Measurements from ENCODE around the gene EPAS1. TPM values are rescaled to one million over a fixed set of nuclear protein-coding genes. Genes with fewer than 3 reads are reported as not detected.

Gene EPAS1
- total and polyA plus RNA-seq, 12 donors = 25.2 to 307 (median 175) TPM

DNA sequence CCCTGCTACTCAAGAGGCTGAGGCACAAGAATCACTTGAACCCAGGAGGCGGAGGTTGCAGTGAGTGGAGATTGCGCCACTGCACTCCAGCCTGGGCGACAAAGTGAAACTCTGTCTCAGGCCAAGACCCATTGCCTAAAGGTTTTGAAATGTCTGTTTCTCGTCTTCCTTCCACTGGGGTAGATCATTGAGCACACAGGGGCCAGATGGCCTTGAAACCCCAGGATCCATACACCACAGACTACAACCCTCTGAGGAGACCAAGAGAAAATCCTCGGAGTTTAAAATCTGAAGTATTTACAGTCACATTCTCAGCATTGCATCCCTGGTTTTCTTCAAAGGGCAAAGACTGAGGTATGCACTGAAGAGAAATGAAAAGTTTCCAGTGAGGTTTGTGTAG is 7.1 kb upstream of the EPAS1 start:
- H3K27me3 ChIP-seq = no peaks in the 10 kb centered on the region
- H3K36me3 ChIP-seq (replicated peaks in 1 of 2) = no peaks in the 10 kb centered on the region
- no peak overlapping the region for H3K4me3 ChIP-seq
- no peak for DNase-seq
- 78 to 97% (median 87%) methylated on average over 5 of the region's 5 CpGs for WGBS, 4 donors
- H3K9me3 ChIP-seq (replicated peaks in 1 of 3) = no peaks in the 10 kb centered on the region
- H3K4me1 ChIP-seq (replicated peaks in 1 of 2) = no peaks in the 10 kb centered on the region
- H3K27ac ChIP-seq = no peak overlapping the region
- intact Hi-C loops (cut with DNase I) = loop anchor here in 1 of 2 donors (10.0 kb wide), 1 partner anchor 225 kb away; no protein-coding TSS in a partner anchor
- no peak for TF ChIP-seq POLR2A (IDR thresholded peaks at IDR 0.05)
- TF ChIP-seq, protein P1, sequence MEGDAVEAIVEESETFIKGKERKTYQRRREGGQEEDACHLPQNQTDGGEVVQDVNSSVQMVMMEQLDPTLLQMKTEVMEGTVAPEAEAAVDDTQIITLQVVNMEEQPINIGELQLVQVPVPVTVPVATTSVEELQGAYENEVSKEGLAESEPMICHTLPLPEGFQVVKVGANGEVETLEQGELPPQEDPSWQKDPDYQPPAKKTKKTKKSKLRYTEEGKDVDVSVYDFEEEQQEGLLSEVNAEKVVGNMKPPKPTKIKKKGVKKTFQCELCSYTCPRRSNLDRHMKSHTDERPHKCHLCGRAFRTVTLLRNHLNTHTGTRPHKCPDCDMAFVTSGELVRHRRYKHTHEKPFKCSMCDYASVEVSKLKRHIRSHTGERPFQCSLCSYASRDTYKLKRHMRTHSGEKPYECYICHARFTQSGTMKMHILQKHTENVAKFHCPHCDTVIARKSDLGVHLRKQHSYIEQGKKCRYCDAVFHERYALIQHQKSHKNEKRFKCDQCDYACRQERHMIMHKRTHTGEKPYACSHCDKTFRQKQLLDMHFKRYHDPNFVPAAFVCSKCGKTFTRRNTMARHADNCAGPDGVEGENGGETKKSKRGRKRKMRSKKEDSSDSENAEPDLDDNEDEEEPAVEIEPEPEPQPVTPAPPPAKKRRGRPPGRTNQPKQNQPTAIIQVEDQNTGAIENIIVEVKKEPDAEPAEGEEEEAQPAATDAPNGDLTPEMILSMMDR (IDR thresholded peaks at IDR 0.05) = no peak

DNA sequence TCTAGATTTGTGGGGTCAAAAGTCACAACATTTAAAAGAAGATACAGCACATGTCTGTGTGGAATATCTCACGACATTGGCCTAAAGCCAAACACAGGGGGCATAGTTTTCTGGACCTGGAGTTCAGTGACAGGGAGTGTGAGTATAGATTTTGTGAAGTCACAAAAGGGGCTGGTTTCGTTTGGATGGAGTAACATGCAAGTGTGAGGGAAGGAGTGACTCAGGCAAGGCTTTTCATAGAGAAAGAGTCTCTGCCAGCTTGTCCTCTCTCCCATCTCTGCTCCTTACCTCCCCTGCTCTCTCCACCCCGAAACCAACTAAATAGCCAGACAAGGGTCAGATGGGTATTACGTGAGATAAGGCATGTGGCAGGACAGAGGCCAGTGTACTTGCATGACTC is 3.7 kb upstream of the EPAS1 start:
- intact Hi-C loops (cut with DNase I) = loop anchor here in 1 of 2 donors (10.0 kb wide), 1 partner anchor 229 kb away; no protein-coding TSS in a partner anchor
- H3K9me3 ChIP-seq (replicated peaks in 1 of 3) = no peaks in the 10 kb centered on the region
- no peaks in the 10 kb centered on the region for H3K36me3 ChIP-seq (replicated peaks in 1 of 2)
- no peak for DNase-seq
- no peaks in the 10 kb centered on the region for H3K27me3 ChIP-seq
- TF ChIP-seq, protein P1 (IDR thresholded peaks at IDR 0.05) = no peak
- no peak for TF ChIP-seq POLR2A (IDR thresholded peaks at IDR 0.05)
- peaks cover 0 to 14% of the 10 kb centered on the region in 2 donors for H3K4me1 ChIP-seq (replicated peaks in 1 of 2)
- no peak overlapping the region for H3K27ac ChIP-seq
- no peak overlapping the region for H3K4me3 ChIP-seq
- 63 to 77% (median 76%) methylated on average over 4 of the region's 4 CpGs for WGBS, 4 donors

DNA sequence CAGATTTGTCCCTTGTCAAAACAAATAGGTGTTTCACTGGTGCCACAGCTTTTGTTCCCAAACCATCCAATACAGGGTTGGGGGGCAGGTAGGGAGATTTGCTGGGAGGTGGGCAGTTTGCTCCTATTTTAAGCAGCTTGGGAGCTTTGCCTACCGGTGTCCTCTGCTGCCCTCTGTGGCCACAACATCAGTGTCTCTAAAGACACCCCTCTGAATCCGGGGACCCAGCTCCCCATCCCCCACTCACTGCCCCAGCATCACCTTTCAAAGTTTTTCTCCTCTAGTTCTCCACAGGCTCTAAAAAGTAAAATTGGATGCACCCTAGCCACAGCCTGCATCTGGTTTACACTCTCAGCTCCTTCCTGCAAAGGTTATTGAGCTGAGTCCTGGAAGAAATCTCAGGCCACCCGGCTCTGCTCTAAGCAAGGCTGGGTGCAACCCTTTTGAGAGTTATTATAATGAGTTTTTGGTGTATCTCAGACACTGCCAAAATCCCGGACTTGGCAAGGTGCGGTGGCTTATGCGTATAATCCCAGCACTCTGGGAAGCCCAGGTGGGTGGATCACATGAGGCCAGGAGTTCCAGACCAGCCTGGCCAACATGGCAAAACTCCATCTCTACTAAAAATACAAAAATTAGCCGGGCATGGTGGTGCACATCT is 2.9 kb upstream of the EPAS1 start:
- no peaks in the 10 kb centered on the region for H3K9me3 ChIP-seq (replicated peaks in 1 of 3)
- TF ChIP-seq, protein P1 (IDR thresholded peaks at IDR 0.05) = peak in 2 of 6 experiments; percentile 8 to 13
- TF ChIP-seq POLR2A (IDR thresholded peaks at IDR 0.05) = no peak
- intact Hi-C loops (cut with DNase I) = loop anchor here in 1 of 2 donors (10.0 kb wide), 1 partner anchor 230 kb away; no protein-coding TSS in a partner anchor
- peak in 2 of 7 donors; percentile 25 for DNase-seq
- H3K36me3 ChIP-seq (replicated peaks in 1 of 2) = no peaks in the 10 kb centered on the region
- 53 to 63% (median 59%) methylated on average over 6 to 7 of the region's 7 CpGs for WGBS, 4 donors
- H3K4me1 ChIP-seq (replicated peaks in 1 of 2) = peaks cover 0 to 22% of the 10 kb centered on the region in 2 donors
- no peak overlapping the region for H3K27ac ChIP-seq
- H3K4me3 ChIP-seq = no peak overlapping the region
- no peaks in the 10 kb centered on the region for H3K27me3 ChIP-seq

DNA sequence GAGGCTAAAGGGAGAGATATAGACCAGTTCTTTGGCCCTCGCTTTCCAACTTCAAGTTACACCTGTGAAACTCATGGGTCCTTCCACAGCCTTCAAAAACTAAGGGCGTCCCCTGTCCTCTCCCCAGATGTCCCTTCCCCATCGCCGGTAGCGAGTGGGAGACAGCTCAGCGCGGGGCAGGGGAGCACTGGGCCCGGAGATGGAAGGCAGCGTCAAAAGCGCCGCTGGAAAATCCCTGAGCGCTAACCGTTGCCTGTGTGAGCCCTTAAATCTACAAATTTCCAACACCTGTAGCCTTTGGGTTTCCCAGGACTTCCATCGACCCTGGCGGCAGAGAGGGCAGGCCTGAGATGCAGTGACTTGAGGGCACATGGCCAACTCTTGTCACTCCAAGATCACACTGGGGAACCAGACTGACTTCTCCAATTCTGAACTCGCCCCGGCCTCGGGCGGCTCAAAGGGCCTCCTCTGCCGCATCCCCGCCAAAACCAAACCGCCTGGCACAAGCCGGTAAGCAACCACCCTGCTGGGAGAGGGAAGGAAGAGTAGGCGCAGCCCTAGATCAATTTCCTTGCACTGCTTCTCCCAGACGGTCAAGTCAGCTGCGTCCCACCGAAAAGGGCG is 879 bp upstream of the EPAS1 start:
- Histone ChIP-seq H3K9me3 (replicated peaks in 1 of 3) (no peaks in the 10 kb centered on the region), H3K27me3 (no peaks in the 10 kb centered on the region), H3K4me1 (replicated peaks in 1 of 2) (peaks cover 0 to 33% of the 10 kb centered on the region in 2 donors), H3K36me3 (replicated peaks in 1 of 2) (no peaks in the 10 kb centered on the region), H3K27ac (peak overlapping the region; percentile 24 to 90 (median 88)), H3K4me3 (peak overlapping the region in 3 of 4 donors; percentile 20 to 63 (median 52))
- WGBS, 4 donors = 33 to 58% (median 37%) methylated on average over 19 to 28 of the region's 28 CpGs
- intact Hi-C loops (cut with DNase I) = loop anchor here in 1 of 2 donors (10.0 kb wide), 1 partner anchor 232 kb away; no protein-coding TSS in a partner anchor
- peak; percentile 45 to 72 (median 55) for DNase-seq
- no peak for TF ChIP-seq POLR2A (IDR thresholded peaks at IDR 0.05)
- TF ChIP-seq, protein P1 (IDR thresholded peaks at IDR 0.05) = no peak

Data from adrenal gland (tissue), 12 donors.